OCI-LY7 (cell line): Measurements from ENCODE around the gene APOB.

ENCODE experiments used
- CTCF ChIP-seq: fragments of 200-600 bp; sonication (generic); conservative IDR thresholded peaks from 2 replicates; pipeline ENCODE4 v1.5.1; 2014; ENCODE audit warnings: mild to moderate bottlenecking, antibody characterized with exemption, low read length, moderate library complexity, mixed read lengths
- EZH2phosphoT487 ChIP-seq: fragments of 200-600 bp; sonication (generic); IDR thresholded peaks from 2 replicates; pipeline ENCODE4 v1.6.1; 2018; ENCODE audit warnings: low read depth, borderline replicate concordance, mild to moderate bottlenecking, mixed run types, antibody characterized with exemption, low read length, moderate library complexity, mixed read lengths

- TF ChIP-seq CTCF, result no peak
- TF ChIP-seq EZH2phosphoT487, result no peak
These were observed 34.4 kb upstream of the APOB start for GRCh38 chr2:21078296-21078695.
